Loucy (cell line): Measurements from ENCODE around the gene TMSB10.

Experiments used
- H2AFZ ChIP-seq: fragments of 200-600 bp; sonication (generic); 2 replicates; pipeline ENCODE4 v1.6.0; 2016; ENCODE audit warnings: antibody characterized with exemption, mild to moderate bottlenecking, low read length, moderate library complexity
- H3F3A ChIP-seq: fragments of 200-600 bp; 2 replicates; pipeline ENCODE4 v1.6.0; 2016; ENCODE audit warnings: antibody characterized with exemption, low read depth, mild to moderate bottlenecking
- H3K27me3 ChIP-seq: fragments of 200-600 bp; sonication (generic); 2 replicates; pipeline ENCODE4 v1.6.1; 2014; ENCODE audit warnings: low read length, mild to moderate bottlenecking; ENCODE audit not compliant: insufficient read depth, poor library complexity, severe bottlenecking
- H3K36me3 ChIP-seq: fragments of 200-600 bp; sonication (generic); 2 replicates; pipeline ENCODE4 v1.6.1; 2016; ENCODE audit warnings: low read length; ENCODE audit not compliant: insufficient read depth
- H3K4me1 ChIP-seq: fragments of 200-600 bp; sonication (generic); 2 replicates; pipeline ENCODE4 v1.5.1; 2014; ENCODE audit warnings: low read length, mild to moderate bottlenecking; ENCODE audit not compliant: insufficient read depth, poor library complexity, severe bottlenecking
- H3K4me2 ChIP-seq: fragments of 200-600 bp; sonication (generic); 2 replicates; pipeline ENCODE4 v1.6.0; 2014; ENCODE audit warnings: antibody characterized with exemption, low read length, low read depth, mild to moderate bottlenecking; ENCODE audit not compliant: poor library complexity, severe bottlenecking
- H3K4me3 ChIP-seq: fragments of 200-600 bp; sonication (generic); 2 replicates; pipeline ENCODE4 v1.5.1; 2014; ENCODE audit warnings: low read length, mild to moderate bottlenecking, mixed read lengths; ENCODE audit not compliant: poor library complexity, severe bottlenecking
- H3K79me2 ChIP-seq: fragments of 200-600 bp; sonication (generic); 2 replicates; pipeline ENCODE4 v1.6.1; 2014; ENCODE audit warnings: low read length; ENCODE audit not compliant: insufficient read depth
- H3K9ac ChIP-seq: fragments of 200-600 bp; sonication (generic); 2 replicates; pipeline ENCODE4 v1.6.0; 2014; ENCODE audit warnings: mild to moderate bottlenecking, low read depth, low read length, moderate library complexity; ENCODE audit not compliant: poor library complexity, severe bottlenecking
- H3K9me2 ChIP-seq: fragments of 200-600 bp; sonication (generic); replicated peaks from 2 replicates; pipeline ENCODE4 v1.6.1; 2016; ENCODE audit warnings: low read depth, low read length, mixed read lengths
- H3K9me3 ChIP-seq: fragments of 200-600 bp; sonication (generic); 2 replicates; pipeline ENCODE4 v1.6.1; 2014; ENCODE audit warnings: mild to moderate bottlenecking, antibody characterized with exemption, low read length, low read depth; ENCODE audit not compliant: insufficient read depth
- H4K20me1 ChIP-seq: fragments of 200-600 bp; sonication (generic); 2 replicates; pipeline ENCODE4 v1.6.0; 2014; ENCODE audit warnings: antibody characterized with exemption, low read length, mild to moderate bottlenecking; ENCODE audit not compliant: insufficient read depth, poor library complexity, severe bottlenecking
- CTCF ChIP-seq: fragments of 200-600 bp; sonication (generic); conservative IDR thresholded peaks from 2 replicates; pipeline ENCODE4 v1.5.1; 2014; ENCODE audit warnings: mild to moderate bottlenecking, antibody characterized with exemption, low read length
- EZH2phosphoT487 ChIP-seq: fragments of 200-600 bp; IDR thresholded peaks from 2 replicates; pipeline ENCODE4 v1.6.1; 2018; ENCODE audit warnings: antibody characterized with exemption, mild to moderate bottlenecking, moderate library complexity, borderline replicate concordance

The TMSB10 gene

GRCh38 chr2:84881581-84882413 lies 23.7 kb upstream of the TMSB10 start:
- H2AFZ ChIP-seq: peak overlapping the region; percentile 81
- peaks cover 4% of the 10 kb centered on the region for H3K4me1 ChIP-seq
- peak overlapping the region; percentile 55 for H3K9ac ChIP-seq
- H3K79me2 ChIP-seq: no peaks in the 10 kb centered on the region
- H3K4me3 ChIP-seq: peak overlapping the region; percentile 68
- H3K9me2 ChIP-seq: no peaks in the 10 kb centered on the region
- H3F3A ChIP-seq: no peaks in the 10 kb centered on the region
- no peaks in the 10 kb centered on the region for H3K27me3 ChIP-seq
- H3K4me2 ChIP-seq: peak overlapping the region; percentile 82
- no peak for TF ChIP-seq EZH2phosphoT487
- TF ChIP-seq CTCF: peak; percentile 80
- no peaks in the 10 kb centered on the region for H4K20me1 ChIP-seq
- no peaks in the 10 kb centered on the region for H3K9me3 ChIP-seq
- no peaks in the 10 kb centered on the region for H3K36me3 ChIP-seq

GRCh38 chr2:84882414-84882738 lies 23.1 kb upstream of the TMSB10 start:
- peak overlapping the region; percentile 82 for H3K4me2 ChIP-seq
- peak overlapping the region; percentile 64 for H2AFZ ChIP-seq
- H3K9me2 ChIP-seq: no peaks in the 10 kb centered on the region
- TF ChIP-seq CTCF (no peak; the same call in 1 of the 2 replicates), EZH2phosphoT487 (no peak)
- no peaks in the 10 kb centered on the region for H3K36me3 ChIP-seq
- H3K9me3 ChIP-seq: no peaks in the 10 kb centered on the region
- H3K9ac ChIP-seq: no peak overlapping the region
- no peaks in the 10 kb centered on the region for H3K79me2 ChIP-seq
- no peaks in the 10 kb centered on the region for H3F3A ChIP-seq
- no peaks in the 10 kb centered on the region for H4K20me1 ChIP-seq
- H3K4me3 ChIP-seq: peak overlapping the region; percentile 68
- H3K4me1 ChIP-seq: peaks cover 4% of the 10 kb centered on the region
- no peaks in the 10 kb centered on the region for H3K27me3 ChIP-seq

- H3K4me1 ChIP-seq: peaks cover 4% of the 10 kb centered on the region
- H3K4me2 ChIP-seq: peak overlapping the region; percentile 82
- H3K9ac ChIP-seq: no peak overlapping the region
- no peaks in the 10 kb centered on the region for H3K79me2 ChIP-seq
- H4K20me1 ChIP-seq: no peaks in the 10 kb centered on the region
- TF ChIP-seq EZH2phosphoT487 (no peak), CTCF (no peak)
- no peaks in the 10 kb centered on the region for H3K9me2 ChIP-seq
- no peaks in the 10 kb centered on the region for H3K27me3 ChIP-seq
- no peaks in the 10 kb centered on the region for H3K36me3 ChIP-seq
- H3K4me3 ChIP-seq: no peak overlapping the region
- no peaks in the 10 kb centered on the region for H3K9me3 ChIP-seq
- no peaks in the 10 kb centered on the region for H3F3A ChIP-seq
- H2AFZ ChIP-seq: peak overlapping the region; percentile 64; the same call in 1 of the 2 replicates
Measured at GRCh38 chr2:84882775-84883550, 22.5 kb upstream of the TMSB10 start.
